Endothelial cell of umbilical vein (primary cell): ENCODE data around the gene TNFAIP8. TPM values are rescaled to one million over a fixed set of nuclear protein-coding genes. Genes with fewer than 3 reads are reported as not detected.

Experiments used
- BruUV-seq: library from RNA; stranded (reverse); fragments of 400-500 nt; replicated peaks from 2 replicates; lab custom pipeline; 2021; lab: Mats Ljungman, UMichigan
- CTCF ChIA-PET: fragments of 300-600, 350-600 bp; sonication (Branson Sonifier 250); formaldehyde crosslinking; loops from one replicate; lab custom pipeline; 2021; ENCODE audit warnings: antibody characterized with exemption, inconsistent platforms; lab: Charles Lee
- POLR2A ChIA-PET: fragments of 300-600, 350-600 bp; sonication (Branson Sonifier 250); formaldehyde crosslinking; loops from one replicate; lab custom pipeline; 2021; ENCODE audit warnings: antibody characterized with exemption, inconsistent platforms; lab: Charles Lee
- DNase-seq: peaks from one replicate; pipeline ENCODE4 v3.0.0-alpha.2; 2011; ENCODE audit warnings: low read depth, low spot score
- FAIRE-seq: peaks from 2 replicates; lab custom pipeline; 2011; peaks lifted over from hg19 to GRCh38; lab: Jason Lieb, UNC
- H2AFZ ChIP-seq: 2 replicates; pipeline ENCODE4 v1.6.0; 2012; ENCODE audit warnings: low read depth, low read length, control low read depth, inconsistent platforms
- H3K27ac ChIP-seq: 2 replicates; pipeline ENCODE4 v1.5.1; 2011; ENCODE audit warnings: low read depth, mild to moderate bottlenecking, control low read depth, low read length, moderate library complexity; ENCODE audit not compliant: insufficient read depth
- H3K27me3 ChIP-seq, 2 experiments: 2 replicates each; pipeline versions ENCODE4 v1.6.0 to v1.6.1; 2011; ENCODE audit warnings: low read length in 2 of 2, mixed read lengths in 1 of 2; ENCODE audit not compliant: control insufficient read depth in 2 of 2, insufficient read depth in 2 of 2
- H3K36me3 ChIP-seq, 2 experiments: 2 replicates in 1 of 2; 3 replicates in 1 of 2; pipeline ENCODE4 v1.5.1; 2011; ENCODE audit warnings: low read length in 2 of 2, mild to moderate bottlenecking in 1 of 2, moderate library complexity in 1 of 2; ENCODE audit not compliant: control insufficient read depth in 2 of 2, insufficient read depth in 2 of 2; ENCODE audit errors: extremely low read depth in 1 of 2
- H3K4me1 ChIP-seq: 3 replicates; pipeline ENCODE4 v1.5.1; 2011; ENCODE audit warnings: mild to moderate bottlenecking, low read length; ENCODE audit not compliant: control insufficient read depth, insufficient read depth; ENCODE audit errors: extremely low read depth
- H3K4me2 ChIP-seq: 2 replicates; pipeline ENCODE4 v1.6.1; 2011; ENCODE audit warnings: low read length, control low read depth, mixed read lengths; ENCODE audit not compliant: insufficient read depth
- H3K4me3 ChIP-seq, 3 experiments: fragments of 200-600 bp in 1 of 3; sonication (generic), shearing (Covaris generic) in 1 of 3; replicated peaks in 1 of 3; 2 replicates each; pipeline ENCODE4 v1.5.1; 2011 to 2016; ENCODE audit warnings: control low read depth in 3 of 3, low read length in 3 of 3, mild to moderate bottlenecking in 2 of 3, inconsistent platforms in 1 of 3, low read depth in 1 of 3, moderate library complexity in 1 of 3; ENCODE audit not compliant: insufficient read depth in 1 of 3
- H3K79me2 ChIP-seq: 2 replicates; pipeline ENCODE4 v1.6.0; 2012; ENCODE audit warnings: low read length, inconsistent platforms; ENCODE audit not compliant: control insufficient read depth, insufficient read depth
- H3K9ac ChIP-seq: replicated peaks from 2 replicates; pipeline ENCODE3; 2011; ENCODE audit warnings: low read length, control low read depth; ENCODE audit not compliant: insufficient read depth; ENCODE audit errors: extremely low read depth
- H3K9me1 ChIP-seq: replicated peaks from 3 replicates; pipeline ENCODE4 v1.6.0; 2011; ENCODE audit warnings: mild to moderate bottlenecking, low read length; ENCODE audit not compliant: control insufficient read depth, insufficient read depth; ENCODE audit errors: extremely low read depth
- H3K9me3 ChIP-seq: replicated peaks from 2 replicates; pipeline ENCODE4 v1.5.1; 2012; ENCODE audit warnings: low read length, inconsistent platforms; ENCODE audit not compliant: control insufficient read depth, insufficient read depth
- H4K20me1 ChIP-seq: replicated peaks from 2 replicates; pipeline ENCODE3; 2011; ENCODE audit warnings: mild to moderate bottlenecking, low read length; ENCODE audit not compliant: control insufficient read depth, insufficient read depth; ENCODE audit errors: extremely low read depth
- CTCF ChIP-seq, 2 donors: IDR thresholded peaks; 1 replicate in 1 of 2; 2 replicates in 1 of 2; pipeline ENCODE4 v1.5.1; 2011; ENCODE audit warnings: low read length in 2 of 2, mild to moderate bottlenecking in 2 of 2, moderate library complexity in 2 of 2, control low read depth in 1 of 2, inconsistent platforms in 1 of 2, low read depth in 1 of 2; ENCODE audit not compliant: insufficient read depth in 1 of 2; ENCODE audit errors: extremely low read depth in 1 of 2
- MYC ChIP-seq: IDR thresholded peaks from one replicate; pipeline ENCODE4 v1.6.1; 2011; ENCODE audit warnings: mild to moderate bottlenecking, low read depth, low read length
- POLR2A ChIP-seq: IDR thresholded peaks from 2 replicates; pipeline ENCODE4 v1.6.1; 2012; ENCODE audit warnings: low read depth, mild to moderate bottlenecking, control low read depth, low read length
- dilution Hi-C: fragments of 300-500 bp; cut with MboI; formaldehyde crosslinking; loops from one replicate; pipeline ENCODE4 v1.15.0; 2019; ENCODE audit warnings: low sequenced_read_pairs; ENCODE audit not compliant: extremely low pct_ligation_motif_present
- intact Hi-C: fragments of 100-400 bp; cut with micrococcal nuclease; formaldehyde crosslinking; loops from one replicate; pipeline ENCODE4 v1.10.0; 2022
- polyA plus RNA-seq, 4 experiments: library from polyadenylated mRNA; depleted of rRNA in 3 of 4; stranded (reverse) in 3 of 4; unstranded in 1 of 4; fragments of >200 nt; gene quantifications; 2 replicates each; pipeline versions ENCODE4 v1.2.1 to v1.2.3, GENCODE V29; 2011 to 2012; ENCODE audit warnings: missing spikeins in 1 of 4
- total RNA-seq: library from RNA; stranded (reverse); gene quantifications from 2 replicates; pipeline ENCODE4 v1.2.3, GENCODE V29; 2021

TNFAIP8 gene
- total and polyA plus RNA-seq, 2 donors (not counting 3 experiments of a cell fraction or from before 2014, with no cell fraction given): 4.7 to 7.4 TPM

GRCh38 chr5:119383008-119383407 lies 27.2 kb downstream of the TNFAIP8 start:
- no peaks in the 10 kb centered on the region for H4K20me1 ChIP-seq
- H3K4me2 ChIP-seq: no peak overlapping the region
- no peaks in the 10 kb centered on the region for H3K9me1 ChIP-seq
- no TSS peak for BruUV-seq
- no peak overlapping the region for H3K9ac ChIP-seq
- intact Hi-C loops (loop anchor here (2.0 kb wide), 1 partner anchor 16 kb away; no protein-coding TSS in a partner anchor), dilution Hi-C loops (no loop called here)
- FAIRE-seq (no peak), DNase-seq (no peak)
- H3K4me1 ChIP-seq: peaks cover 10% of the 10 kb centered on the region
- H3K27ac ChIP-seq: no peak overlapping the region
- H3K79me2 ChIP-seq: no peaks in the 10 kb centered on the region
- H3K27me3 ChIP-seq: no peaks in the 10 kb centered on the region
- POLR2A ChIA-PET: no interaction called here
- no peaks in the 10 kb centered on the region for H3K9me3 ChIP-seq
- H3K4me3 ChIP-seq: no peak overlapping the region
- no peak for TF ChIP-seq MYC
- no peak for TF ChIP-seq POLR2A
- no peak for TF ChIP-seq CTCF (IDR thresholded peaks at IDR 0.05; ENCODE audit: extremely low read depth in 1 of 2, insufficient read depth in 1 of 2, low read depth in 1 of 2, low read length in 2 of 2)
- H3K36me3 ChIP-seq: no peaks in the 10 kb centered on the region
- CTCF ChIA-PET: no interaction called here
- H2AFZ ChIP-seq: no peak overlapping the region

GRCh38 chr5:119385136-119385535 lies 29.3 kb downstream of the TNFAIP8 start:
- Histone ChIP-seq H3K9me3 (no peaks in the 10 kb centered on the region), H3K27ac (no peak overlapping the region), H3K36me3 (no peaks in the 10 kb centered on the region), H3K4me2 (no peak overlapping the region), H3K27me3 (no peaks in the 10 kb centered on the region), H3K9ac (no peak overlapping the region), H3K4me3 (no peak overlapping the region), H3K9me1 (no peaks in the 10 kb centered on the region), H4K20me1 (no peaks in the 10 kb centered on the region), H2AFZ (no peak overlapping the region), H3K79me2 (no peaks in the 10 kb centered on the region), H3K4me1 (peaks cover 10% of the 10 kb centered on the region)
- TF ChIP-seq CTCF (IDR thresholded peaks at IDR 0.05; ENCODE audit: extremely low read depth in 1 of 2, insufficient read depth in 1 of 2, low read depth in 1 of 2, low read length in 2 of 2) (no peak), POLR2A (no peak), MYC (no peak)
- DNase-seq (no peak), FAIRE-seq (no peak)
- POLR2A ChIA-PET: no interaction called here
- CTCF ChIA-PET: no interaction called here
- intact Hi-C loops (no loop called here), dilution Hi-C loops (no loop called here)
- BruUV-seq: no TSS peak
